ENCODE data around the gene TTLL3. TPM values are rescaled to one million over a fixed set of nuclear protein-coding genes. Genes with fewer than 3 reads are reported as not detected.

TTLL3 gene
- total and polyA plus RNA-seq, 2 donors (not counting 3 experiments of a cell fraction or from before 2014, with no cell fraction given), result 43.5 to 65.2 TPM

DNA sequence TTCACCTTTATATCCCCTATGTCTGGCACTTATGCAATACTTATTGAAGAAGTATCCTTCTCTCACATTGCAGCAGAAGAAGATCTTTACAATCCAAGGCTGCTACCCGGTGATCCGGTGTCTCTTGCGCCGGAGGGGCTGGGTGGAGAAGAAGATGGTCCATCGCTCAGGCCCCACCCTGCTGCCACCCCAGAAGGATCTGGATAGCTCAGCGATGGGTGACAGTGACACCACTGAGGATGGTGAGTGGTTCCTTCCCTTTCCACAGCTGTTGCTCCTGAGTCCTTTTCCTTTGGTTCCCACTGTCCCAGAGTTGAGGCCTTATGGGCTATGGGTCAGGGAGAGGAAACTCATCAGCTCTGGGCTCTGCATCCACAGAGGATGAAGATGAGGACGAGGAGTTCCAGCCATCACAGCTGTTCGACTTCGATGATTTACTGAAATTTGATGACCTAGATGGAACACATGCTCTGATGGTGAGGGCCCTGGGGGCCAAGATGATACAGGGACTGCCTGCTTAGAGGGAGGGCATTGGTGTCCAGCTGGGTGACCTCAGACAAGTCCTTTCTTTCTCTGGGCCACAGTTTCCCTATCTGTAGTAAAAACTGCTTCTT, 2.9 kb downstream of the TTLL3 start:
- no peak for FAIRE-seq
- no peaks in the 10 kb centered on the region for H4K20me1 ChIP-seq (replicated peaks; ENCODE audit: control insufficient read depth, extremely low read depth, insufficient read depth, low read length)
- intact Hi-C loops (cut with micrococcal nuclease), result loop anchor here (10.0 kb wide), 1 partner anchor 332 kb away; the partner anchor contains the start of gene VHL
- no peaks in the 10 kb centered on the region for H3K9me3 ChIP-seq (replicated peaks; ENCODE audit: control insufficient read depth, insufficient read depth, low read length)
- H3K4me1 ChIP-seq (ENCODE audit: control insufficient read depth, extremely low read depth, insufficient read depth, low read length), result peaks cover 12% of the 10 kb centered on the region
- ChIA-PET POLR2A (no interaction called here), CTCF (interaction anchor here (0.7 to 1.0 kb wide), 2 partner anchors 14 to 120 kb away, joined by 3 to 4 read pairs; no protein-coding TSS in a partner anchor)
- H3K9me1 ChIP-seq (replicated peaks; ENCODE audit: control insufficient read depth, extremely low read depth, insufficient read depth, low read length), result no peaks in the 10 kb centered on the region
- dilution Hi-C loops (cut with MboI; ENCODE audit: extremely low pct_ligation_motif_present, low sequenced_read_pairs), result no loop called here
- no peaks in the 10 kb centered on the region for H3K27me3 ChIP-seq (ENCODE audit: control insufficient read depth in 2 of 2, insufficient read depth in 2 of 2, low read length in 2 of 2)
- BruUV-seq (replicated peaks), result no TSS peak
- H3K79me2 ChIP-seq (ENCODE audit: control insufficient read depth, insufficient read depth, low read length), result no peaks in the 10 kb centered on the region
- TF ChIP-seq POLR2AphosphoS5 (IDR thresholded peaks at IDR 0.05; ENCODE audit: insufficient read depth, low read depth, low read length) (no peak), EZH2 (IDR thresholded peaks at IDR 0.05; ENCODE audit: borderline replicate concordance, low read depth, low read length, severe bottlenecking) (no peak), GATA2 (IDR thresholded peaks at IDR 0.05; ENCODE audit: insufficient read depth, insufficient read length, low read depth, low read length) (no peak), MYC (IDR thresholded peaks at IDR 0.05; ENCODE audit: low read depth, low read length) (no peak), FOS (IDR thresholded peaks at IDR 0.05; ENCODE audit: borderline replicate concordance, insufficient read depth, low read length) (no peak), POLR2A (IDR thresholded peaks at IDR 0.05; ENCODE audit: low read depth, low read length) (no peak), JUN (IDR thresholded peaks at IDR 0.05; ENCODE audit: borderline replicate concordance, insufficient read depth, insufficient read length, low read depth) (no peak)
- TF ChIP-seq, protein P1, sequence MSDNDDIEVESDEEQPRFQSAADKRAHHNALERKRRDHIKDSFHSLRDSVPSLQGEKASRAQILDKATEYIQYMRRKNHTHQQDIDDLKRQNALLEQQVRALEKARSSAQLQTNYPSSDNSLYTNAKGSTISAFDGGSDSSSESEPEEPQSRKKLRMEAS (IDR thresholded peaks at IDR 0.05; ENCODE audit: insufficient read depth, insufficient read length), result no peak
- TF ChIP-seq, protein P2, sequence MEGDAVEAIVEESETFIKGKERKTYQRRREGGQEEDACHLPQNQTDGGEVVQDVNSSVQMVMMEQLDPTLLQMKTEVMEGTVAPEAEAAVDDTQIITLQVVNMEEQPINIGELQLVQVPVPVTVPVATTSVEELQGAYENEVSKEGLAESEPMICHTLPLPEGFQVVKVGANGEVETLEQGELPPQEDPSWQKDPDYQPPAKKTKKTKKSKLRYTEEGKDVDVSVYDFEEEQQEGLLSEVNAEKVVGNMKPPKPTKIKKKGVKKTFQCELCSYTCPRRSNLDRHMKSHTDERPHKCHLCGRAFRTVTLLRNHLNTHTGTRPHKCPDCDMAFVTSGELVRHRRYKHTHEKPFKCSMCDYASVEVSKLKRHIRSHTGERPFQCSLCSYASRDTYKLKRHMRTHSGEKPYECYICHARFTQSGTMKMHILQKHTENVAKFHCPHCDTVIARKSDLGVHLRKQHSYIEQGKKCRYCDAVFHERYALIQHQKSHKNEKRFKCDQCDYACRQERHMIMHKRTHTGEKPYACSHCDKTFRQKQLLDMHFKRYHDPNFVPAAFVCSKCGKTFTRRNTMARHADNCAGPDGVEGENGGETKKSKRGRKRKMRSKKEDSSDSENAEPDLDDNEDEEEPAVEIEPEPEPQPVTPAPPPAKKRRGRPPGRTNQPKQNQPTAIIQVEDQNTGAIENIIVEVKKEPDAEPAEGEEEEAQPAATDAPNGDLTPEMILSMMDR (IDR thresholded peaks at IDR 0.05; ENCODE audit: extremely low read depth in 1 of 2, insufficient read depth in 1 of 2, low read depth in 1 of 2, low read length in 2 of 2), result no peak
- no peak overlapping the region for H3K27ac ChIP-seq (ENCODE audit: insufficient read depth, low read depth, low read length)
- H2AFZ ChIP-seq (ENCODE audit: low read depth, low read length), result no peak overlapping the region
- peaks cover 0 to 4% of the 10 kb centered on the region in 2 experiments for H3K36me3 ChIP-seq (ENCODE audit: control insufficient read depth in 2 of 2, extremely low read depth in 1 of 2, insufficient read depth in 2 of 2, low read length in 2 of 2)
- H3K9ac ChIP-seq (replicated peaks; ENCODE audit: extremely low read depth, insufficient read depth, low read length), result no peak overlapping the region
- no peak for DNase-seq (ENCODE audit: low read depth, low spot score)
- no peak overlapping the region for H3K4me3 ChIP-seq (replicated peaks in 1 of 3; ENCODE audit: insufficient read depth in 1 of 3, low read depth in 1 of 3, low read length in 3 of 3)
- H3K4me2 ChIP-seq (ENCODE audit: insufficient read depth, low read length), result no peak overlapping the region

Data from endothelial cell of umbilical vein (primary cell).